SK-N-SH treated with all-trans-retinoic acid at 6 μM for 48 hours (cell line): ENCODE results near the gene SH3TC1.

Experiments used
- CREB5 ChIP-seq: fragments of 250-450 bp; sonication (Bioruptor Pico); IDR thresholded peaks from 2 replicates; pipeline ENCODE4 v1.5.1; 2020; ENCODE audit warnings: low read depth, mild to moderate bottlenecking, moderate library complexity
- CSDC2 ChIP-seq: fragments of 250-450 bp; sonication (Bioruptor Pico); IDR thresholded peaks from 2 replicates; pipeline ENCODE4 v1.5.0; 2020; ENCODE audit warnings: mild to moderate bottlenecking, moderate library complexity
- CSRNP3 ChIP-seq: fragments of 250-450 bp; sonication (Bioruptor Pico); IDR thresholded peaks from 2 replicates; pipeline ENCODE4 v1.5.1; 2021; ENCODE audit warnings: mild to moderate bottlenecking, moderate library complexity
- ISL1 ChIP-seq: fragments of 250-450 bp; sonication (Bioruptor Pico); IDR thresholded peaks from 2 replicates; pipeline ENCODE4 v2.1.2; 2022; ENCODE audit warnings: mild to moderate bottlenecking, moderate library complexity
- OSR1 ChIP-seq: fragments of 250-450 bp; sonication (Bioruptor Pico); IDR thresholded peaks from 2 replicates; pipeline ENCODE4 v1.8.0; 2022; ENCODE audit warnings: moderate library complexity, mild to moderate bottlenecking, inconsistent platforms
- TSHZ2 ChIP-seq: fragments of 250-450 bp; sonication (Bioruptor Pico); IDR thresholded peaks from 2 replicates; pipeline ENCODE4 v1.5.0; 2020; ENCODE audit warnings: mild to moderate bottlenecking, moderate library complexity
- ZFP3 ChIP-seq: fragments of 250-450 bp; sonication (Bioruptor Pico); IDR thresholded peaks from 2 replicates; pipeline ENCODE4 v1.5.0; 2020; ENCODE audit warnings: mild to moderate bottlenecking, moderate library complexity
- ZFP30 ChIP-seq: fragments of 450-650 bp; formaldehyde crosslinking; IDR thresholded peaks from 2 replicates; pipeline ENCODE4 v1.5.0; 2022; ENCODE audit warnings: mild to moderate bottlenecking, moderate library complexity

GRCh38 chr4:8260656-8261111 lies 61.6 kb downstream of the SH3TC1 start:
- TF ChIP-seq ISL1: no peak
- no peak for TF ChIP-seq ZFP30
- no peak for TF ChIP-seq CSRNP3 (CRISPR knock-in tag)
- no peak for TF ChIP-seq ZFP3
- no peak for TF ChIP-seq CSDC2 (CRISPR knock-in tag)
- TF ChIP-seq TSHZ2 (CRISPR knock-in tag): no peak
- no peak for TF ChIP-seq OSR1 (CRISPR knock-in tag)
- TF ChIP-seq CREB5: no peak
